ENCODE results near the gene AFG1L. TPM values are rescaled to one million over a fixed set of nuclear protein-coding genes. Genes with fewer than 3 reads are reported as not detected.
"Not testable (repeated sequence)": the region's sequence is repeated elsewhere in the genome, so short reads cannot be mapped to it uniquely, and the experiment has no call there.

Gene AFG1L
- 1 to 10 TPM; 2.9 to 4.1 TPM for total RNA-seq

DNA sequence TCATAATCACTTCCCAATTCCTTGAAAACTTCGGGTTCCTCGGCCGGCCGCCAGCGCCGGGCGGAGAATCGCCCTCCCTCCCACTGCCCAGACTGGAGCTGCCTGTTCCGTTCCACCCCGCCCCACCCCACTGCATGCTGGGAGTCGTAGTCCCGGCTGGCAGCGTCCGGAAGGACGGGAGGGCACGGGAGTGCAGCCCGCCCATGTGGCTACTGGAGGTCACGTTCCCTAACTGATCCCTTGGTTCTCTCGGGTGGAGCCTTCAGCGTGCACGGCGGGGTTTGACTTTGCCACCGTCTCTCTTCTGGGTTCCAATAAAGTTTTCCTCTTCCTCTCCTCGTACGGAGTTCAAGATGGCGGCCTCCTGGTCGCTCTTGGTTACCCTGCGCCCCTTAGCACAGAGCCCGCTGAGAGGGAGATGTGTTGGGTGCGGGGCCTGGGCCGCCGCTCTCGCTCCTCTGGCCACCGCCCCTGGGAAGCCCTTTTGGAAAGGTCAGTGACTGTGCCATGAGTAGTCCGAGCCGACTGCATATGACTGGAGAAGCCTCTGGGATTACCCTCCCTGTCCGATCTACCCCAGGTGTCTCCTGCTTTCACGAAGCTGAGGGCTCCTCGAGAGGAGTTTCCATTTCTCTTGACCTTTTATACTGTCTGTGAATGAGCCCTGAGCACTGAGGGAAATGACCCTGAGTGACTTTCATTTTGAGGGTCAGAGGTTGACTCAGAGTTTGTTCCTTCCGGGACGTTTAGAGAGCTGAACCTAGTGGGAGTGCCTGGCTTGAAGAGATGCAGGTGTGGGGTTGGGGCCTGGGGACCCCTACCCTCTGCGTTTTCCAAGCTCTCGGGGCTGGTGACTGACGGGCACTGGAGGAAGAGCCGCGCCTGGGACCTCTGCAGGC is at the start of gene AFG1L:
Gene AFG1L (plus strand): TSS at position 328 of the 899 bp plus-strand sequence. CDS start 26 bp downstream, at position 354.
- Histone ChIP-seq H3K4me3 (peak within 1 kb of the TSS; percentile 67 to 75), H3K27ac (peak within 1 kb of the TSS; percentile 89 to 91)
- DNase-seq (ENCODE audit: low spot score) = peak; percentile 93

DNA sequence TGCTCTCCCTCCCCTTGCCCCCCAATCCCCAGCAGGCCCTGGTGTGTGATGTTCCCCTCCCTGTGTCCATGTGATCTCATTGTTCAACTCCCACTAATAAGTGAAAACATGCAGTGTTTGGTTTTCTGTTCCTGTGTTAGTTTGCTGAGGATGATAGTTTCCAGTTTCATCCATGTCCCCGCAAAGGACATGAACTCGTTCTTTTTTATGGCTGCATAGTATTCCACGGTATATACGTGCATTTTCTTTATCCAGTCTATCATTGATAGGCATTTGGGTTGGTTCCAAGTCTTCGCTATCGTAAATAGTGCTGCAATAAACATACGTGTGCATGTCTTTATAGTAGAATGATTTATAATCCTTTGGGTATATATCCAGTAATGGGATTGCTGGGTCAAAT is 49.8 kb upstream of the AFG1L start:
- not testable (repeated sequence) for H3K4me3 ChIP-seq; H3K9me3 ChIP-seq; H3K4me1 ChIP-seq; H3K27ac ChIP-seq; H3K27me3 ChIP-seq; H3K36me3 ChIP-seq; DNase-seq (ENCODE audit: low spot score)

More for the DNA sequence above, at the start of gene AFG1L:
- TF ChIP-seq, protein P1, sequence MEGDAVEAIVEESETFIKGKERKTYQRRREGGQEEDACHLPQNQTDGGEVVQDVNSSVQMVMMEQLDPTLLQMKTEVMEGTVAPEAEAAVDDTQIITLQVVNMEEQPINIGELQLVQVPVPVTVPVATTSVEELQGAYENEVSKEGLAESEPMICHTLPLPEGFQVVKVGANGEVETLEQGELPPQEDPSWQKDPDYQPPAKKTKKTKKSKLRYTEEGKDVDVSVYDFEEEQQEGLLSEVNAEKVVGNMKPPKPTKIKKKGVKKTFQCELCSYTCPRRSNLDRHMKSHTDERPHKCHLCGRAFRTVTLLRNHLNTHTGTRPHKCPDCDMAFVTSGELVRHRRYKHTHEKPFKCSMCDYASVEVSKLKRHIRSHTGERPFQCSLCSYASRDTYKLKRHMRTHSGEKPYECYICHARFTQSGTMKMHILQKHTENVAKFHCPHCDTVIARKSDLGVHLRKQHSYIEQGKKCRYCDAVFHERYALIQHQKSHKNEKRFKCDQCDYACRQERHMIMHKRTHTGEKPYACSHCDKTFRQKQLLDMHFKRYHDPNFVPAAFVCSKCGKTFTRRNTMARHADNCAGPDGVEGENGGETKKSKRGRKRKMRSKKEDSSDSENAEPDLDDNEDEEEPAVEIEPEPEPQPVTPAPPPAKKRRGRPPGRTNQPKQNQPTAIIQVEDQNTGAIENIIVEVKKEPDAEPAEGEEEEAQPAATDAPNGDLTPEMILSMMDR (IDR thresholded peaks at IDR 0.05) = no peak
- H3K27me3 ChIP-seq = no peaks in the 10 kb centered on the region
- H3K4me1 ChIP-seq = no peaks in the 10 kb centered on the region
- H3K36me3 ChIP-seq = no peaks in the 10 kb centered on the region
- H3K9me3 ChIP-seq = no peaks in the 10 kb centered on the region

DNA sequence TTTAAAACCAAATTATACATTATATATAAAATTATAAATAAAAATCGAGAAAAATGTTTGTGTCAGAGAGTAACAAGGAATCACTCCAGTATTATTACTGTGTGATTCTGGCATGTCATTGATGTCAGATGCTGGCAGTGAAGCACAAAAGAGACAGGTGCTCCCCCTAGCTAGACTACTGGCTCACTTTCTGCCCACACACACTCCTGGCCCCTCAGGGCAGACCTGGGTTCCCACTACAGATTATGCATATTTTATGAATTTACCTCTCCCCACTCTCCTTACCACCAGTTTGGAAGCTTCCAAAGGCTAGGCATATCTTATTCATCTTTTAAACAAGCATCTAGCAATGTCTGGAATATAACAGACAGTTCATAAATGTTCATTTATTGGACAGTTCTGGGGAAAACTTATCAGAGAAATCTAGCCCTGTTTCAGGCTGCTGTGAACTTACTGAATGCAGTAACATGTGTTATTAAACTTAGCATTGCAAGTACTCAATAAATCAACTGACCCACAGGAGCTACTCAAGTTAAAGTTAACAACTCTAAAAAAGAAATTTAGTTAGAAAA is 46.8 kb upstream of the AFG1L start:
- DNase-seq (ENCODE audit: low spot score) = no peak
- Histone ChIP-seq H3K4me3 (no peak overlapping the region), H3K4me1 (peaks cover 0 to 23% of the 10 kb centered on the region in 2 donors), H3K27me3 (no peaks in the 10 kb centered on the region), H3K9me3 (no peaks in the 10 kb centered on the region), H3K36me3 (no peaks in the 10 kb centered on the region), H3K27ac (no peak overlapping the region)
- TF ChIP-seq, protein P1 (IDR thresholded peaks at IDR 0.05) = no peak

DNA sequence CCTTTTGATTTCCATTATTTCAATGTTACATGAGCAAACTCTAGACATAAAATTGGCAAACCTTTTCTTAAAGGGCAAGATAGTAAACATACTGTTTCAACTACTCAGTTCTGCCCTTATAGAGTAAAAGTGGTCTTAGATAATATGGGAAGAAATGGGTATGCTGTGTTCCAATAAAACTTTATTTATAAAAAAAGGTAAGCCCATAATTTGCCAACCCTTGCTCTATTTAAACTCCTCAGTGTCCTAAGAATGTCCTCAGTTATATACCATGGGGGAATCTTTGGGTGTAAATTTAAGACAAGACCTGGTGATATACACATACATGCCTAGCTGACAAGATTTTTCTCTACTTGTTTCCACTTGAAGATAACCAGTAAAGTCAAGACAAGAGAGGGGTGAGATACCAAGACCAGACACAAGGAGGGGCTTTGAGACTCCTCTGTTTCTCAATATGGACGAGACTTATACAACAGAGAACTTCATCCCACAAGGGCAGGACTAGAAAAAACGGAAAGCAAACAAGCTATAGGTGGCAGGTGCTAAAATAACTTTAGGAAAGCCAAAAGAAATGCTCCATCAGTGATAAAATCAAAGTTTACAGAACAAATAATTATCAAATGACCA is 44.5 kb upstream of the AFG1L start:
- TF ChIP-seq, protein P1 (IDR thresholded peaks at IDR 0.05) = no peak
- no peaks in the 10 kb centered on the region for H3K27me3 ChIP-seq
- H3K9me3 ChIP-seq = no peaks in the 10 kb centered on the region
- peaks cover 0 to 33% of the 10 kb centered on the region in 2 donors for H3K4me1 ChIP-seq
- no peak for DNase-seq (ENCODE audit: low spot score)
- H3K27ac ChIP-seq = no peak overlapping the region
- H3K4me3 ChIP-seq = no peak overlapping the region
- H3K36me3 ChIP-seq = no peaks in the 10 kb centered on the region

DNA sequence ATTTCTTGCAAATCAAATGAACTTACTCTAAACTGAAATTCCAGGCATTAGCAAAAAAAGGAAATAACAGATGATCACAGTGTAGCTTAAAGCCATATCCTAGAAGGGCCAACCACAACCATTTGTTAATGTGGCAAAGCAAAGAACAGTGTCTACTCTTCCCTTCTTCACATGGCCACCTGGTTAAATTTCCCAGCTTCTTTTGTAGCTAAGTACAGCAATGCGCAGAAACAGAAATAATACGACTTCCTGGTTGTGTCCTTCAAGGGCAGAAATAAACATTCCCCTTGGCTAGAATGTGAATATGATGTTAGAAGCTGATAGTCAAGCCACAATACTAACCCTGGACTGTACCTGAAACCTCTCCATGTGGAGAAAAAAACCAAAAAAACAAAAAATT is 43.6 kb upstream of the AFG1L start:
- TF ChIP-seq, protein P1 (IDR thresholded peaks at IDR 0.05) = no peak
- no peak overlapping the region for H3K27ac ChIP-seq
- H3K9me3 ChIP-seq = no peaks in the 10 kb centered on the region
- no peaks in the 10 kb centered on the region for H3K27me3 ChIP-seq
- H3K4me1 ChIP-seq = peaks cover 0 to 42% of the 10 kb centered on the region in 2 donors
- DNase-seq (ENCODE audit: low spot score) = no peak
- no peak overlapping the region for H3K4me3 ChIP-seq
- no peaks in the 10 kb centered on the region for H3K36me3 ChIP-seq

DNA sequence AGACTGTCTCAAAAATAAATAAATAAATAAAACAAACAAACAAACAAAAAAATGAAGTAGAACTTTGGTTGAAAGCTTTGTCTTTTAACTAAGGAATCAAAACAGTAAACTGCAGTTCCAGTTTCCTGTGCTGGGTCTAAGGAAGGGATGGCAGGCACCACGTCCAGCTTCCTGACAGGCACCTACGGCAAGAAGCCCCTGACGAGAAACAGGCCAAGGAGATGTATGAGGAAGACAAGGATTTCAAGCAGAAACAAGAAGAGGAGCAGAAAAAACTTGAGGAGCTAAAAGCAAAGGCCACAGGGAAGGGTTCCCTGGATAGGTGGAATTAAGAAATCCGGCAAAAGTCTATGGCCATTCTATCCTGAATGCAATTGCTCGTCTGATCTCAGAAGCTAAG is 42.8 kb upstream of the AFG1L start:
- Histone ChIP-seq H3K27me3 (no peaks in the 10 kb centered on the region), H3K36me3 (no peaks in the 10 kb centered on the region), H3K27ac (no peak overlapping the region), H3K4me1 (peaks cover 0 to 50% of the 10 kb centered on the region in 2 donors), H3K9me3 (no peaks in the 10 kb centered on the region), H3K4me3 (no peak overlapping the region)
- TF ChIP-seq, protein P1 (IDR thresholded peaks at IDR 0.05) = no peak
- DNase-seq (ENCODE audit: low spot score) = no peak
